Progenitor cell of endocrine pancreas (in vitro differentiated cells): Measurements from ENCODE around the gene CLDN16. TPM values are rescaled to one million over a fixed set of nuclear protein-coding genes. Genes with fewer than 3 reads are reported as not detected.

Source experiments
- DNase-seq: peaks from one replicate; pipeline ENCODE4 v3.0.0; 2021; ENCODE audit warnings: low spot score; ENCODE audit not compliant: unreplicated experiment
- H3K27ac Mint-ChIP-seq: 2 replicates; pipeline ENCODE4 v1.8.0; 2021; ENCODE audit warnings: mild to moderate bottlenecking, moderate library complexity, mixed read lengths
- H3K27me3 Mint-ChIP-seq: 2 replicates; pipeline ENCODE4 v1.8.0; 2021; ENCODE audit warnings: mixed read lengths
- H3K36me3 Mint-ChIP-seq: 2 replicates; pipeline ENCODE4 v1.8.0; 2022; ENCODE audit warnings: mixed read lengths; ENCODE audit not compliant: insufficient read depth
- H3K4me1 Mint-ChIP-seq: 2 replicates; pipeline ENCODE4 v1.8.0; 2021; ENCODE audit warnings: low read depth, mixed read lengths
- H3K4me3 Mint-ChIP-seq: 2 replicates; pipeline ENCODE4 v1.8.0; 2021; ENCODE audit warnings: low read depth, mild to moderate bottlenecking, moderate library complexity, mixed read lengths
- H3K9me3 Mint-ChIP-seq: 2 replicates; pipeline ENCODE4 v1.8.0; 2021; ENCODE audit warnings: low read depth, mixed read lengths
- CTCF ChIP-seq: fragments of 200-600 bp; sonication (generic); IDR thresholded peaks from one replicate; pipeline ENCODE4 v1.5.0; 2021; ENCODE audit warnings: antibody characterized with exemption, mild to moderate bottlenecking; ENCODE audit not compliant: unreplicated experiment
- total RNA-seq: library from RNA; stranded (reverse); gene quantifications from 2 replicates; pipeline ENCODE4 v1.2.1, GENCODE V29; 2021

Gene CLDN16
- total RNA-seq, 1 donor from 2014 or later: 0.31 TPM

- Mint-ChIP-seq H3K27me3 (no peaks in the 10 kb centered on the region), H3K36me3 (peaks cover 1% of the 10 kb centered on the region), H3K27ac (no peak overlapping the region), H3K9me3 (peaks cover 23% of the 10 kb centered on the region), H3K4me3 (no peak overlapping the region), H3K4me1 (peaks cover 14% of the 10 kb centered on the region)
- TF ChIP-seq CTCF: no peak
- DNase-seq: no peak
These were observed 42.1 kb upstream of the CLDN16 start for GRCh38 chr3:190345878-190346277.

GRCh38 chr3:190346541-190346940 lies 41.4 kb upstream of the CLDN16 start:
- Mint-ChIP-seq H3K4me3 (no peak overlapping the region), H3K27me3 (no peaks in the 10 kb centered on the region), H3K9me3 (peaks cover 23% of the 10 kb centered on the region), H3K4me1 (peaks cover 14% of the 10 kb centered on the region), H3K27ac (no peak overlapping the region), H3K36me3 (peaks cover 1% of the 10 kb centered on the region)
- no peak for TF ChIP-seq CTCF
- no peak for DNase-seq

- Mint-ChIP-seq H3K9me3 (peaks cover 14% of the 10 kb centered on the region), H3K27ac (no peak overlapping the region), H3K27me3 (no peaks in the 10 kb centered on the region), H3K4me1 (no peaks in the 10 kb centered on the region), H3K4me3 (no peak overlapping the region), H3K36me3 (no peaks in the 10 kb centered on the region)
- TF ChIP-seq CTCF: no peak
- no peak for DNase-seq
These were observed 35.0 kb upstream of the CLDN16 start for GRCh38 chr3:190352861-190353457.

GRCh38 chr3:190356246-190356645 lies 31.7 kb upstream of the CLDN16 start:
- TF ChIP-seq CTCF: no peak
- H3K27ac Mint-ChIP-seq: no peak overlapping the region
- no peaks in the 10 kb centered on the region for H3K27me3 Mint-ChIP-seq
- peaks cover 5% of the 10 kb centered on the region for H3K9me3 Mint-ChIP-seq
- no peaks in the 10 kb centered on the region for H3K36me3 Mint-ChIP-seq
- H3K4me1 Mint-ChIP-seq: no peaks in the 10 kb centered on the region
- no peak for DNase-seq
- no peak overlapping the region for H3K4me3 Mint-ChIP-seq

- Mint-ChIP-seq H3K27me3 (no peaks in the 10 kb centered on the region), H3K4me3 (no peak overlapping the region), H3K27ac (no peak overlapping the region), H3K9me3 (peaks cover 10% of the 10 kb centered on the region), H3K4me1 (peaks cover 2% of the 10 kb centered on the region), H3K36me3 (peaks cover 2% of the 10 kb centered on the region)
- DNase-seq: no peak
- no peak for TF ChIP-seq CTCF
These were observed 30.5 kb upstream of the CLDN16 start for GRCh38 chr3:190357468-190357867.
